Lung (tissue), 12 donors: ENCODE measurements around the gene CAP2. TPM values are rescaled to one million over a fixed set of nuclear protein-coding genes. Genes with fewer than 3 reads are reported as not detected.

Source experiments
- ATAC-seq: fragments of 200-7000 bp; cut with Tn5 transposase; one replicate; pipeline ENCODE4 v1.9.1; 2020; ENCODE audit warnings: moderate number of reproducible peaks; ENCODE audit not compliant: insufficient read depth, low FRiP score
- DNase-seq, 3 donors: peaks; one replicate each; pipeline ENCODE4 v3.0.0-alpha.2; 2013 to 2017
- H3K27ac ChIP-seq, 2 donors: one replicate each; pipeline ENCODE4 v1.5.1; 2013; ENCODE audit warnings: mild to moderate bottlenecking in 2 of 2, moderate library complexity in 2 of 2, control low read depth in 1 of 2, inconsistent platforms in 1 of 2, low read depth in 1 of 2, low read length in 1 of 2
- H3K27me3 ChIP-seq, 3 donors: one replicate each; pipeline ENCODE4 v1.5.1; 2013; ENCODE audit warnings: low read length in 2 of 3; ENCODE audit not compliant: control insufficient read depth in 3 of 3, insufficient read depth in 3 of 3
- H3K36me3 ChIP-seq, 4 donors: one replicate each; pipeline ENCODE4 v1.5.1; 2013; ENCODE audit warnings: low read length in 4 of 4, mild to moderate bottlenecking in 1 of 4, moderate library complexity in 1 of 4; ENCODE audit not compliant: control insufficient read depth in 4 of 4, insufficient read depth in 4 of 4
- H3K4me1 ChIP-seq, 5 donors: one replicate each; pipeline ENCODE4 v1.5.1; 2013; ENCODE audit warnings: low read length in 5 of 5, mild to moderate bottlenecking in 2 of 5, moderate library complexity in 1 of 5; ENCODE audit not compliant: control insufficient read depth in 5 of 5, insufficient read depth in 5 of 5
- H3K4me3 ChIP-seq: one replicate; pipeline ENCODE4 v1.5.1; 2013; ENCODE audit warnings: mild to moderate bottlenecking, control low read depth, moderate library complexity
- H3K9ac ChIP-seq, 2 donors: one replicate each; pipeline ENCODE4 v1.5.1; 2013; ENCODE audit warnings: low read length in 2 of 2, control low read depth in 1 of 2; ENCODE audit not compliant: insufficient read depth in 1 of 2
- H3K9me3 ChIP-seq, 4 donors: one replicate each; pipeline ENCODE4 v1.5.1; 2013; ENCODE audit warnings: low read length in 3 of 4, mild to moderate bottlenecking in 1 of 4, moderate library complexity in 1 of 4; ENCODE audit not compliant: control insufficient read depth in 4 of 4, insufficient read depth in 3 of 4
- WGBS, 2 donors: extraction: QIAGEN DNeasy Blood & Tissue Kit; methylation state at CpG; one replicate each; pipeline ENCODE4 v1.1.7; 2013; 5-methylcytosine and 5-hydroxymethylcytosine counted together
- polyA plus RNA-seq, 2 donors: library from polyadenylated mRNA; stranded (reverse); fragments of 200-250 nt; gene quantifications; one replicate each; pipeline ENCODE4 v1.2.1, GENCODE V29; 2013
- total RNA-seq, 2 donors: library from RNA; depleted of rRNA in 1 of 2; stranded (reverse); fragments of >200 nt in 1 of 2; gene quantifications; one replicate each; pipeline ENCODE4 v1.2.1, GENCODE V29; 2014 to 2021
- TF ChIP-seq, protein P1 (sequence below): IDR thresholded peaks from 2 replicates; pipeline ENCODE4 v1.5.1; 2012; ENCODE audit warnings: mild to moderate bottlenecking; ENCODE audit errors: control extremely low read depth, extremely low read depth
- donor health status: control.
- donor health status: control.
- donor health status: Bipolar disorder and iron deficiency.
- donor health status: healthy.
- donor health status: DM: yes; HTN: yes; CAD: no.

CAP2 gene
- total and polyA plus RNA-seq, 4 donors: 2.0 to 5.7 (median 3.4) TPM

DNA sequence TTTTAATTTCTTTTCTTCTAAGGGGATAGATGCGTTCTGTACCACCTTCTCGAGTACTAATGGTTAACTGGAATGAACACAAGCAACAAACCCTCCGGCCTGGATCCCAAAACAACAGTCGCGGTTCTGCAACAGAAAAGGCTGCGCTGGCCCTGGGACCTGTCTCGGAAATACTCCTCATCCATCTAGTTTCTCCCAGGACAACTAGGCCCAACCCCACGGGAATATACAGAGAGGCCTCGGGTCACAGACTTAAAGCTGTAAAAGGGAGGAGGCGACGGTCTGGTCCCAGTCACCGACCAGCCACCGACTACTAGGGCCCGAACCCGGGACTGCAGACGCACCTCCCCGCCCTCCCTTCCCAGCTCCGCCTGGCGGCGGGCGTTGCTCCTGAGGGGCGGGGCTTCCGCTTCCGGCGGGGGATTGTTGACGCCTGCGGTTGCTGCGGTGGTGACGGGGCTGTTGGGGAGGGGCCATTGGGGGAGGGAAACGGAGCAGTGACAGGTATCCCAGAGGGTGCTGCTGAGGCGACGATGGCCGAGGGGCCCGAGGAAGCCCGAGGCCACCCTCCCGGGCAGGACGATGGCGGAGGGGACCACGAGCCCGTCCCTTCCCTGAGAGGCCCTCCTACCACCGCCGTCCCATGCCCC lies 206.6 kb downstream of the CAP2 start, which contains the start of gene FAM8A1:
Gene FAM8A1 (plus strand): TSS at position 426 of the 650 bp plus-strand sequence. CDS start 108 bp downstream, at position 534.
- DNase-seq: peak; percentile 94 to 97 (median 96)
- H3K36me3 ChIP-seq: peaks cover 1 to 22% (median 10%) of the 10 kb centered on the region in 4 donors
- H3K27me3 ChIP-seq: no peaks in the 10 kb centered on the region
- H3K9me3 ChIP-seq: no peaks in the 10 kb centered on the region
- 7 to 10% methylated on average over 38 to 42 of the region's 42 CpGs for WGBS, 2 donors
- peak; percentile 97 for ATAC-seq
- peaks cover 3 to 11% (median 5%) of the 10 kb centered on the region in 5 donors for H3K4me1 ChIP-seq
- peak within 1 kb of the TSS; percentile 87 to 94 for H3K9ac ChIP-seq
- TF ChIP-seq, protein P1, sequence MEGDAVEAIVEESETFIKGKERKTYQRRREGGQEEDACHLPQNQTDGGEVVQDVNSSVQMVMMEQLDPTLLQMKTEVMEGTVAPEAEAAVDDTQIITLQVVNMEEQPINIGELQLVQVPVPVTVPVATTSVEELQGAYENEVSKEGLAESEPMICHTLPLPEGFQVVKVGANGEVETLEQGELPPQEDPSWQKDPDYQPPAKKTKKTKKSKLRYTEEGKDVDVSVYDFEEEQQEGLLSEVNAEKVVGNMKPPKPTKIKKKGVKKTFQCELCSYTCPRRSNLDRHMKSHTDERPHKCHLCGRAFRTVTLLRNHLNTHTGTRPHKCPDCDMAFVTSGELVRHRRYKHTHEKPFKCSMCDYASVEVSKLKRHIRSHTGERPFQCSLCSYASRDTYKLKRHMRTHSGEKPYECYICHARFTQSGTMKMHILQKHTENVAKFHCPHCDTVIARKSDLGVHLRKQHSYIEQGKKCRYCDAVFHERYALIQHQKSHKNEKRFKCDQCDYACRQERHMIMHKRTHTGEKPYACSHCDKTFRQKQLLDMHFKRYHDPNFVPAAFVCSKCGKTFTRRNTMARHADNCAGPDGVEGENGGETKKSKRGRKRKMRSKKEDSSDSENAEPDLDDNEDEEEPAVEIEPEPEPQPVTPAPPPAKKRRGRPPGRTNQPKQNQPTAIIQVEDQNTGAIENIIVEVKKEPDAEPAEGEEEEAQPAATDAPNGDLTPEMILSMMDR: peak; percentile 25
- peak within 1 kb of the TSS; percentile 95 for H3K4me3 ChIP-seq
- peak within 1 kb of the TSS; percentile 98 to 99 for H3K27ac ChIP-seq

DNA sequence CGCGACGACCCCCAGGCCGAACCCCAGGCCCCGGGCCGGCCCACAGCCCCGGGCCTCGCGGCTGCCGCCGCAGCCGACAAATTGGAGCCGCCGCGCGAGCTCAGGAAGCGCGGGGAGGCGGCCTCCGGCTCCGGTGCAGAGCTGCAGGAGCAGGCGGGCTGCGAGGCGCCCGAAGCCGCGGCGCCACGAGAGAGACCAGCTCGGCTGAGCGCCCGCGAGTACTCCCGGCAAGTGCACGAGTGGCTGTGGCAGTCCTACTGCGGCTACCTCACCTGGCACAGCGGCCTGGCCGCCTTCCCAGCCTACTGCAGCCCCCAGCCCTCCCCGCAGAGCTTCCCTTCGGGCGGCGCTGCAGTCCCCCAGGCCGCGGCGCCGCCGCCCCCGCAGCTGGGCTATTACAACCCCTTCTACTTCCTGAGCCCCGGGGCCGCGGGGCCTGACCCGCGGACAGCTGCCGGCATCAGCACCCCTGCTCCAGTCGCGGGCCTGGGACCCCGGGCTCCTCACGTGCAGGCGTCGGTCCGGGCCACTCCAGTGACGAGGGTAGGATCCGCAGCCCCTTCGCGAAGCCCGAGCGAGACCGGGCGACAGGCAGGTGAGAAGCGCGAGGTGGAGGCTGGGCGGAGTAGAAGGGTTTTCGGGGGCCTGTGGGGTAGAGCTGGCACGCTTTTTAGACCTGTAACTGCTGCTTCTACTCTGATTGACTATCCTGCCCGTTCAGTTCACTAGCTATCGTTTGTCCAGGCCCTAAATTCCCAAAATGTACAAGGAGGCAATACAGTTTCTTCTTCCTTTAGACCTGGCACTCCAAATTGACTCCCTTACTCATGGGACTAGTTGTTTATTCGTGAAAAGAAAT lies 207.4 kb downstream of the CAP2 start:
- Histone ChIP-seq H3K9ac (peak overlapping the region; percentile 87 to 90), H3K27me3 (no peaks in the 10 kb centered on the region), H3K9me3 (no peaks in the 10 kb centered on the region), H3K4me1 (peaks cover 3 to 11% (median 5%) of the 10 kb centered on the region in 5 donors), H3K36me3 (peaks cover 3 to 22% (median 10%) of the 10 kb centered on the region in 4 donors), H3K27ac (peak overlapping the region; percentile 98 to 99), H3K4me3 (peak overlapping the region; percentile 95)
- TF ChIP-seq, protein P1: no peak
- WGBS, 2 donors: 0 to 1% methylated on average over 49 to 77 of the region's 77 CpGs
- ATAC-seq (peak; percentile 55), DNase-seq (peak; percentile 44 to 56 (median 55))

DNA sequence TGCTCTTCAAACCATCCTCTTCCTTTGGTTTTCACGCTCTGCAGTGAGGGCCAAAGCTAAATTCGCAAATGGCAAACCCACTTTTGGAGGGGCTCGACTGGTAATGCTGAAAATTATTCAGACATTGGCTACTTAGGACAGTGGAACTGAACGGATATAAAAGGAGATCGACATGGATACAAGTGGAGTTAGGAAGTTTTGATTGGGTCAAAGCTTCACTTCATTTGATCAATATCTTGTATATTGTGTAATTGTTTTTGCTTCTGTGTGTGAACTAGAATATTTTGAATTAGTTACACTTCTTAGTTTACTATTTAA lies 207.9 kb downstream of the CAP2 start:
- H3K9me3 ChIP-seq: no peaks in the 10 kb centered on the region
- H3K27me3 ChIP-seq: no peaks in the 10 kb centered on the region
- H3K36me3 ChIP-seq: peaks cover 3 to 23% (median 10%) of the 10 kb centered on the region in 4 donors
- 7 to 10% methylated on average over 5 of the region's 5 CpGs for WGBS, 2 donors
- peak overlapping the region; percentile 95 for H3K4me3 ChIP-seq
- TF ChIP-seq, protein P1: no peak
- H3K4me1 ChIP-seq: peaks cover 3 to 11% (median 5%) of the 10 kb centered on the region in 5 donors
- peak overlapping the region; percentile 87 to 90 for H3K9ac ChIP-seq
- peak overlapping the region; percentile 98 to 99 for H3K27ac ChIP-seq
- no peak for DNase-seq
- ATAC-seq: no peak
